Epithelial cell of esophagus (primary cell): ENCODE data around the gene PIP4K2C.

ENCODE experiments used
- DNase-seq: peaks from one replicate; pipeline ENCODE4 v3.0.0; 2010; ENCODE audit warnings: low read depth
- H3K4me3 ChIP-seq: 2 replicates; pipeline ENCODE4 v1.5.1; 2011; ENCODE audit warnings: mild to moderate bottlenecking, low read length, control low read depth
- TF ChIP-seq, protein P1 (sequence below): IDR thresholded peaks from 2 replicates; pipeline ENCODE4 v1.5.1; 2011; ENCODE audit warnings: low read depth, mild to moderate bottlenecking, low read length, control low read depth, inconsistent platforms; ENCODE audit not compliant: insufficient read depth; ENCODE audit errors: missing control alignments

PIP4K2C gene

DNA sequence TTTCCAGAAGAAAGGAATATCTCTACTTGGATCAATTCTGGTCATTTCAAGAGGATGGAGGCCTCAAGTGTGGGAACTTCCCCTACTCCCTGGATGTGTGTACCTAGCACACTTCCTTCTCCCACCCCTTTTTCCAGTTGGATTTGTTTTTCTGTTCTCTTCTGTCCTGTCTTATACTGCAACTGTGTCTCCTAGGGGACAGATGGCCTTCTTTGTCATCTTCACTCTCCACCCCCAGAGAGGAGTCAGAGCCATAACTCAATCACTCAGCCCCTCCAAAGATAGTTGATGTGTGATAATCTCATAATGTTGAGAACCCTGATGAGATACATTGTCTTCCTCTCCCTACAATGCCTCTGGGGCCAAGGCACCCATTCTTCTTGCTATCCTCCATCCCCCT is 11.6 kb downstream of the PIP4K2C start:
- H3K4me3 ChIP-seq, result no peak overlapping the region
- TF ChIP-seq, protein P1, sequence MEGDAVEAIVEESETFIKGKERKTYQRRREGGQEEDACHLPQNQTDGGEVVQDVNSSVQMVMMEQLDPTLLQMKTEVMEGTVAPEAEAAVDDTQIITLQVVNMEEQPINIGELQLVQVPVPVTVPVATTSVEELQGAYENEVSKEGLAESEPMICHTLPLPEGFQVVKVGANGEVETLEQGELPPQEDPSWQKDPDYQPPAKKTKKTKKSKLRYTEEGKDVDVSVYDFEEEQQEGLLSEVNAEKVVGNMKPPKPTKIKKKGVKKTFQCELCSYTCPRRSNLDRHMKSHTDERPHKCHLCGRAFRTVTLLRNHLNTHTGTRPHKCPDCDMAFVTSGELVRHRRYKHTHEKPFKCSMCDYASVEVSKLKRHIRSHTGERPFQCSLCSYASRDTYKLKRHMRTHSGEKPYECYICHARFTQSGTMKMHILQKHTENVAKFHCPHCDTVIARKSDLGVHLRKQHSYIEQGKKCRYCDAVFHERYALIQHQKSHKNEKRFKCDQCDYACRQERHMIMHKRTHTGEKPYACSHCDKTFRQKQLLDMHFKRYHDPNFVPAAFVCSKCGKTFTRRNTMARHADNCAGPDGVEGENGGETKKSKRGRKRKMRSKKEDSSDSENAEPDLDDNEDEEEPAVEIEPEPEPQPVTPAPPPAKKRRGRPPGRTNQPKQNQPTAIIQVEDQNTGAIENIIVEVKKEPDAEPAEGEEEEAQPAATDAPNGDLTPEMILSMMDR, result no peak
- DNase-seq, result no peak

DNA sequence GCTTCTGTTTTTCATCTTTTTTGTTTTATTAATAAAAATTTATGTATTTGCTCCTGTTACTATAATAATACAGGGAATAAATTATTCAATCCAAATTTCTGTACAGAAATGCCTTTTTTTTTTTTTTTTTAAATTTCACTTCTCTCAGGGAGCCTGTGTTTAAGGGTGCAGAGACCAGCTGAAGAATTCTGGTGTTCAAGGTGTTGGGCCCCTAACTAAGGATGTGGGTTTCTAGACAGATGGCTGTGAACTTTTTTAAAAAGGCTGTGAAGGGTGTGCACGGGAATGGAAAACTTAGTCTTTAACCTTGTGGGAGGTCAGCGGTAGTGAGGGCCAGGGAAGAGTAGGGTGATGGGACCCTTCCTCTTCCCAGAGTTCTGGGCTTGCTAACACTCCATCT is 12.3 kb downstream of the PIP4K2C start:
- DNase-seq, result no peak
- H3K4me3 ChIP-seq, result no peak overlapping the region
- TF ChIP-seq, protein P1, result no peak

DNA sequence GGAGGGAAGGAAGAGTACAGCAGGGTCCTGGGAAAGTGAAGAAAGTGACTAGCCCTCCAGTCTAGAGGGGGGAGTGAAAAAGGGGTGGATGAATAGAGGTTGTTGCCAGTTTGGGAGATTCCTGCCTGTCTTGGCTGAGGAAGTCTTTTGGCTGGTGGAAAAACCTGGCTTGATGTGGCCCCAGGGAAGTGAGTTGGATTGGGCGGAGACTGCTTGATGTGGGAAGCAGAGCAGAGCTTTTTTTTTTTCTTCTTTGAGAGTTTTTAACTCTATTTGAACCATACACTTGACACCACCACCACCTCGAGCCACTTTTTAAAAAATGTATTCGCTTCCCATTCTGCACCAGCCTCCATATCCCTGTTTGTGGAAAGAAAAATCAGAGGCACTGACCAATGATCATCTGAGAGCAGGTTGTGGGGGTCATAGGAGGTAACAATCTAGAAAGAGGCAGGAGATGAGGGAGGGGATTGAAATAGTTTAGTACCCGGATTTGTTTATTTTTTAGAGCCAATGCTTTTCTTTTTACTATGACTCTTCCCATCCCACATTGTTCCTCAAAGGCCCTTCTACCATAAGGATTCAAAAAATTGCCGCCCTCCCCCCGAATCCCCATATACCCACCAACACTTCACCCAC is 12.9 kb downstream of the PIP4K2C start:
- TF ChIP-seq, protein P1, result no peak
- H3K4me3 ChIP-seq, result peak overlapping the region; percentile 63
- peak; percentile 72 for DNase-seq

DNA sequence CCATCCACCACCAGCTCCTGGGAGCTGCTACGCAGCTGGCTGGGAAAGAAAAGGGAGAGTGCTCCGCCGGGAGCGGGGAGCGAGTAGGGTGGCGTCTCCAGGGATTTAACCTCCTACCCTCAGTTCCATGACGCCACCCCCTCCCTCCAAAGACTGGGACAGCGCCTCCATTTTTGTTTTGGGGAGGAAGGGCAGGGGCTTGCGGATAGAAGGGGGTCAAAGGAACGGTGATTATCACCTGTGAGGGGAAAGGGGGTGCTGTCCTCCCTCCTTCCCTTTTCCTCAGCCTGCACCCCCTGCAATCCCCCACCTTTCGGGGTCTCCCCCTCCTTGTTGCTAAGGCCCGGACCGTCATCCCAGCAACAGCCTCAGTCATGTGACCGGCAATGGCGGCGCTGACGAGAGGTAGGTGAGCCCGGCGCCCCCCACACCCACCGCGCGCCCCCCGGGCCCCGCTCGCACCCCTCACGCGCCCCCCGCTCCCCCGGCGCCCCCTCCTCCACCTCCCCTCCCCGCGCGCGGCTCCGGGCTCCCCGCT is 13.5 kb downstream of the PIP4K2C start, which contains the start of gene DTX3:
Gene DTX3, plus strand, starts transcription at position 371 of the 538 bp plus-strand sequence. CDS start 1,694 bp downstream, outside the sequence.
- H3K4me3 ChIP-seq, result peak within 1 kb of the TSS; percentile 63
- TF ChIP-seq, protein P1, result no peak
- no peak for DNase-seq

DNA sequence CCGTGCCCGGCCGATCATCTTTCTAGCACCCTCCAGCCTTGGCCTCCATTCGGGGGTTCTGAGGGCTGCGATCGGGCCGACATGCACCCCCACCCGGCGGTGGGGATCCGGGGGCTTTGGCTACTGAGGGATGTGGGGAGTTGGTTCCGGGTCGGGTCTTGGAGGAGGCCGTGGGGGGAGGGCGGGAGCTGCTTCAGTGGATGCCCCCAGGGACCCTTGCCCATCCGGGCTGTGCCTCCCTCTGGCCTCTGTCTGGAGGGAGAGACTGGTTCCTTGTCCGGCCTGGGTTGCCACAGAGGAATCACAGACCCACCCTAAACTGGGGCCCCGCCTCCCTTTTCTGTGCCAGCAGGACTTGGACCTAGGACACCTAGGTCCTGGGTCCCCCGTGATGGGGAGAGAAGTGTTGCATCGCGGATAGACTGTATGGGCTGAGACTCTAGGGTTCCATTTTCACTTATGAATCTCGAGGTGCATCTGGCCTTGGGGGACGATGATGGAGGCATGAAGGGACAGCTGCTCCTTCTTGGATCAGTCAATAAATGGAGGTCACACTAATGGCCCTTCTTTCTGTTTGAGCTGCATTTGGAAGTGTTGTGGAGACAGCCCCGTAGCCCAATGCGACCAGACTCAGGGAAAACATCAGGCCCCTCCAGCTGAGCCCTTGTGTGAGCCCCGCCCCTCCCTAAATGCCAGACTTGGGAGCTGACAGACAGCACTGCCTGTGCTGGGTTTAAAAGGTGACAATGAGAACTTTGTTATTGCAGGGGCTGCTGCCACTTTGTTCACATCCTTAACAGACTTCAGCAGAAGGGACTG is 14.2 kb downstream of the PIP4K2C start:
- peak overlapping the region; percentile 63 for H3K4me3 ChIP-seq
- DNase-seq, result no peak
- TF ChIP-seq, protein P1, result no peak

DNA sequence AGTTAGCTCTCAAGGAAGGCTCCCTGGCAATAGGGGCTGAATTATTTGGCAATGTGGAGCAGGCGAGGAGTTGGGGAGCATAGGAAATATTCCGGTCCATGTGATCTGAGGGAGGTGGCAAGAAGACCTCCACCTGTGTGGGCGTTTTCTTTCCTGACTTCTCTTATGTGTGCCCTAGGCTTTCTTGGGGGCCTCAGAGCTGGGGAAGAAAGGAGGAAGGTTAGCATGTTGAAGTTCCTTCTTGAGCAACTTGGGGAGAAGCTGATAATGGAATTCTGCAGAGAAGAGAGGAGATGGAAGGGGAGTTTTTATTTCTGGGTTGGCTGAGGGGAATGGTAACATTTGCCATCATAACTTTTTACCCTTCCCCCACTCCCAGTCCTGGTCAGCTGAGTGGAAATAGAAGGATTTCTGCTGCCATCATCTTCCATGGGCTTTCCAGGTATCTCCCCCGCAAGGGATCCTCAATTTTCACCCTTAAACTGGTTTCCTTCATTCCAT is 14.9 kb downstream of the PIP4K2C start:
- TF ChIP-seq, protein P1, result no peak
- DNase-seq, result no peak
- H3K4me3 ChIP-seq, result no peak overlapping the region
